Stomach (tissue), 9 donors: Measurements from ENCODE around the gene NIFK. TPM values are rescaled to one million over a fixed set of nuclear protein-coding genes. Genes with fewer than 3 reads are reported as not detected.
A peak's percentile ranks its signal among the peaks of the same experiment; 100 is the strongest.
"Not testable (repeated sequence)": the region's sequence is repeated elsewhere in the genome, so short reads cannot be mapped to it uniquely, and the experiment has no call there.

Source experiments
- DNase-seq, 2 donors: peaks; one replicate each; pipeline versions ENCODE4 v3.0.0 to v3.0.0-alpha.2; 2013 to 2019
- H3K27ac ChIP-seq, 5 donors: fragments of 200-600 bp in 4 of 5; sonication (generic) in 4 of 5; one replicate each; pipeline ENCODE4 v1.5.1; 2013 to 2019; ENCODE audit warnings: mild to moderate bottlenecking in 1 of 5, moderate library complexity in 1 of 5
- H3K27me3 ChIP-seq, 3 donors: fragments of 200-600 bp; sonication (generic); one replicate each; pipeline ENCODE4 v1.5.1; 2017 to 2019; ENCODE audit warnings: mixed run types in 1 of 3
- H3K36me3 ChIP-seq, 4 donors: fragments of 200-600 bp; sonication (generic); 1 replicate in 3 of 4; 2 replicates in 1 of 4; pipeline ENCODE4 v1.5.1; 2016 to 2019
- H3K4me1 ChIP-seq, 4 donors: fragments of 200-600 bp; sonication (generic); one replicate each; pipeline ENCODE4 v1.5.1; 2016 to 2019
- H3K4me3 ChIP-seq, 4 donors: fragments of 200-600 bp; sonication (generic) in 3 of 4; one replicate each; pipeline ENCODE4 v1.5.1; 2016 to 2019; ENCODE audit warnings: mild to moderate bottlenecking in 1 of 4
- H3K9me3 ChIP-seq, 4 donors: fragments of 200-600 bp; sonication (generic); one replicate each; pipeline ENCODE4 v1.5.1; 2016 to 2019
- CTCF ChIP-seq, 7 experiments: fragments of 450-650 bp in 4 of 7; fragments of 200-600 bp in 3 of 7; sonication (generic) in 3 of 7; IDR thresholded peaks; one replicate each; pipeline ENCODE4 v1.5.1; 2016 to 2019; ENCODE audit warnings: antibody characterized with exemption in 7 of 7, control low read depth in 2 of 7, mild to moderate bottlenecking in 1 of 7
- EP300 ChIP-seq: sonication (generic); formaldehyde crosslinking; IDR thresholded peaks from one replicate; pipeline ENCODE4 v1.6.1; 2017; ENCODE audit warnings: antibody characterized with exemption
- POLR2A ChIP-seq, 4 donors: fragments of 450-650 bp; IDR thresholded peaks; one replicate each; pipeline ENCODE4 v1.6.1; 2016; ENCODE audit warnings: antibody characterized with exemption in 4 of 4, control low read depth in 2 of 4, mild to moderate bottlenecking in 1 of 4, moderate library complexity in 1 of 4
- POLR2AphosphoS5 ChIP-seq, 3 donors: sonication (generic); formaldehyde crosslinking; IDR thresholded peaks; one replicate each; pipeline ENCODE4 v1.6.1; 2016; ENCODE audit warnings: antibody characterized with exemption in 3 of 3
- WGBS, 5 donors: extraction: QIAGEN DNeasy Blood & Tissue Kit in 3 of 5; methylation state at CpG; one replicate each; pipeline versions ENCODE4 v1.1.5 to v1.1.7; 2013 to 2018; 5-methylcytosine and 5-hydroxymethylcytosine counted together
- intact Hi-C: fragments of 100-400 bp; cut with DNase I; formaldehyde crosslinking; loops from one replicate; pipeline ENCODE4 v1.15.1; 2023; ENCODE audit warnings: low total_unique reads
- polyA plus RNA-seq, 3 donors: library from polyadenylated mRNA; stranded (reverse); fragments of 200-250 nt; gene quantifications; one replicate each; pipeline ENCODE4 v1.2.3, GENCODE V29; 2013
- total RNA-seq, 5 donors: library from RNA; depleted of rRNA; stranded (reverse); fragments of >200 nt; gene quantifications; one replicate each; pipeline versions ENCODE4 v1.1.0 to v1.2.3, GENCODE V29; 2014 to 2016
- donor health status: healthy with polysubstance abuse.
- donor health status: Bipolar disorder and iron deficiency.
- donor health status: healthy.

NIFK gene
- total and polyA plus RNA-seq, 8 donors = 13.6 to 58.0 (median 33.6) TPM

- intact Hi-C loops = no loop called here
- TF ChIP-seq POLR2AphosphoS5 (IDR thresholded peaks at IDR 0.05) (no peak), CTCF (IDR thresholded peaks at IDR 0.05) (no peak), POLR2A (IDR thresholded peaks at IDR 0.05) (no peak), EP300 (no peak)
- peaks cover 0 to 7% (median 5%) of the 10 kb centered on the region in 4 donors for H3K4me1 ChIP-seq
- no peaks in the 10 kb centered on the region for H3K36me3 ChIP-seq
- no peak for DNase-seq
- no peak overlapping the region for H3K27ac ChIP-seq
- H3K4me3 ChIP-seq = no peak overlapping the region
- no peaks in the 10 kb centered on the region for H3K9me3 ChIP-seq
- no peaks in the 10 kb centered on the region for H3K27me3 ChIP-seq
- WGBS, 5 donors = 82 to 94% (median 89%) methylated on average over 3 of the region's 3 CpGs
These were observed 4.8 kb upstream of the NIFK start for GRCh38 chr2:121741450-121741849.

- no peaks in the 10 kb centered on the region for H3K27me3 ChIP-seq
- no peak overlapping the region for H3K4me3 ChIP-seq
- peaks cover 0 to 8% (median 5%) of the 10 kb centered on the region in 4 donors for H3K4me1 ChIP-seq
- TF ChIP-seq POLR2AphosphoS5 (IDR thresholded peaks at IDR 0.05) (no peak), POLR2A (IDR thresholded peaks at IDR 0.05) (no peak), CTCF (IDR thresholded peaks at IDR 0.05) (no peak), EP300 (no peak)
- no peaks in the 10 kb centered on the region for H3K36me3 ChIP-seq
- no peak overlapping the region for H3K27ac ChIP-seq
- DNase-seq = no peak
- no peaks in the 10 kb centered on the region for H3K9me3 ChIP-seq
- 62 to 76% (median 72%) methylated on average over 6 of the region's 6 CpGs for WGBS, 5 donors
- intact Hi-C loops = no loop called here
These were observed 4.3 kb upstream of the NIFK start for GRCh38 chr2:121740973-121741372.

GRCh38 chr2:121736140-121736461, 574 bp downstream of the NIFK start:
- Histone ChIP-seq H3K27ac (peak overlapping the region; percentile 59 to 90 (median 84)), H3K9me3 (no peaks in the 10 kb centered on the region), H3K27me3 (no peaks in the 10 kb centered on the region), H3K4me3 (peak overlapping the region; percentile 63 to 97 (median 84)), H3K36me3 (peaks cover 20 to 41% (median 40%) of the 10 kb centered on the region in 4 donors), H3K4me1 (peaks cover 0 to 31% (median 19%) of the 10 kb centered on the region in 4 donors)
- WGBS, 5 donors = 0 to 1% (median 1%) methylated on average over 8 of the region's 8 CpGs
- no peak for DNase-seq
- TF ChIP-seq CTCF (IDR thresholded peaks at IDR 0.05) (no peak), POLR2AphosphoS5 (IDR thresholded peaks at IDR 0.05) (no peak), POLR2A (IDR thresholded peaks at IDR 0.05) (no peak), EP300 (no peak)
- intact Hi-C loops = no loop called here

- H3K4me3 ChIP-seq = peak overlapping the region; percentile 63 to 97 (median 84)
- TF ChIP-seq EP300 (no peak), CTCF (IDR thresholded peaks at IDR 0.05) (no peak), POLR2A (IDR thresholded peaks at IDR 0.05) (no peak), POLR2AphosphoS5 (IDR thresholded peaks at IDR 0.05) (no peak)
- peak in 1 of 2 donors; percentile 45 for DNase-seq
- H3K36me3 ChIP-seq = peaks cover 25 to 46% (median 45%) of the 10 kb centered on the region in 4 donors
- WGBS, 5 donors = 11 to 18% (median 14%) methylated on average over 10 of the region's 10 CpGs
- intact Hi-C loops = no loop called here
- H3K9me3 ChIP-seq = no peaks in the 10 kb centered on the region
- H3K27me3 ChIP-seq = no peaks in the 10 kb centered on the region
- H3K4me1 ChIP-seq = peaks cover 0 to 31% (median 19%) of the 10 kb centered on the region in 4 donors
- peak overlapping the region in 4 of 5 donors; percentile 78 to 90 (median 86) for H3K27ac ChIP-seq
These were observed 1.1 kb downstream of the NIFK start for GRCh38 chr2:121735518-121736074.

GRCh38 chr2:121734544-121734943, 2.1 kb downstream of the NIFK start:
- H3K27me3 ChIP-seq, H3K9me3 ChIP-seq, intact Hi-C loops, DNase-seq, H3K27ac ChIP-seq: not testable (repeated sequence)
- H3K4me1 ChIP-seq = peaks cover 0 to 31% (median 19%) of the 10 kb centered on the region in 4 donors
- H3K36me3 ChIP-seq = peaks cover 36 to 57% (median 56%) of the 10 kb centered on the region in 4 donors
- H3K4me3 ChIP-seq = peak overlapping the region in 1 of 4 donors; percentile 94
- 88 to 98% (median 93%) methylated on average over 11 of the region's 11 CpGs for WGBS, 5 donors
